Effector CD8-positive, alpha-beta T cell (primary cell): ENCODE measurements around the gene ZBBX.
"Not testable (repeated sequence)": the region's sequence is repeated elsewhere in the genome, so short reads cannot be mapped to it uniquely, and the experiment has no call there.

ENCODE experiments used
- DNase-seq: peaks from one replicate; lab custom pipeline; 2025; lab: John Stamatoyannopoulos, UW
- total RNA-seq, 4 experiments: gene quantifications; one replicate each; lab custom pipeline; 2026; lab: John Stamatoyannopoulos, UW

The ZBBX gene, protein sequence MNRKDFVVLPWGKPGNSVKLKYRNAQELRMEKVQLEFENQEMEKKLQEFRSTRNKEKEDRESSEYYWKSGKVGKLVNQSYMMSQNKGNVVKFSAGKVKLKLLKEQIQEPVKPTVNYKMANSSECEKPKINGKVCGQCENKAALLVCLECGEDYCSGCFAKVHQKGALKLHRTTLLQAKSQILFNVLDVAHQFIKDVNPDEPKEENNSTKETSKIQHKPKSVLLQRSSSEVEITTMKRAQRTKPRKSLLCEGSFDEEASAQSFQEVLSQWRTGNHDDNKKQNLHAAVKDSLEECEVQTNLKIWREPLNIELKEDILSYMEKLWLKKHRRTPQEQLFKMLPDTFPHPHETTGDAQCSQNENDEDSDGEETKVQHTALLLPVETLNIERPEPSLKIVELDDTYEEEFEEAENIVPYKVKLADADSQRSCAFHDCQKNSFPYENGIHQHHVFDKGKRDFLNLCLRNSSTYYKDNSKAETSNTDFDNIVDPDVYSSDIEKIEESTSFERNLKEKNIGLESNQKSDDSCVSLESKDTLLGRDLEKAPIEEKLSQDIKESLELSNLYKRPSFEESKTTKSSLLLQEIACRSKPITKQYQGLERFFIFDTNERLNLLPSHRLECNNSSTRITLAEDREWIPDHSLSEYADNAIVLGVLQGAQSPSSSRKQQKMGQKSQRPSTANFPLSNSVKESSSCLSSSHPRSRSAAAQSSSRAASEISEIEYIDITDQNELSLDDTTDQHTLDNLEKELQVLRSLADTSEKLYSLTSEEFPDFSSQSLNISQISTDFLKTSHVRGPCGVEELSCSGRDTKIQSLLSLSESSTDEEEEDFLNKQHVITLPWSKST
- total RNA-seq: 0 to 0.10 (median 0.04) reads per million in 4 experiments

DNA sequence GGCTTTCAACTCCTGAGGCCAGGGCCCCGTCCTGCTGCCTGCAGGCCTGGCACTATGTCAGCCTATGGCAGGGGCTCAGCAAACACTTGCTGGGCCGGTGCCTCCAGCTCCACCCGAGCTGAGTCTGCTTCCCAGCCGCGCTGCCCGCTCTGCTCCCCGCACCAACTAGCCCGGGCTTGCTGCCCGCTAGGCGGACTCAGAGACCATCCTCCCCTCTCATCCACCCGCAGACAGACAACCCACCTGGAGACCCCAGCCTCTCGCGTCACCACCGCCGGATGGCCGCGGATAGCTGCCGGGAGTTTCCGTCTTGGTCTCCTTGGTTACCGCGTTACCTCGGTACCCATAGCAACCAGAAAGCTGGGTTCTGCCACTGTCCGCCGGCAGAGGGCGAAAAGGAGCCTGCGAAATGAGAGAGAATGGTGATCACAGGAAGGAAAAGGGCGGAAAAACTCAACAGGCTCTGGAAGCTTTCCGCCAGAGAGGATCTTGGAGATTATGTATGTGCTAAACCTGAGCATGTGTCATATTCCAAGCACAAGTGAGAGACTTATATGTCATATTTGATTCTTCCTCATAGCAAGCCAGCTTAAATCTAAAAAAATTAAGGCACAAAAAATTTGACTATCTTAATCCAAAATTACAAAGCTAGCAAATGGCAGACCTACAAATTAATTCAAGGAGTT, at the start of gene ZBBX:
ZBBX (minus strand) TSS at position 294 of the 686 bp plus-strand sequence. CDS start 7,396 bp downstream, outside the sequence.
- peak; percentile 75 for DNase-seq

DNA sequence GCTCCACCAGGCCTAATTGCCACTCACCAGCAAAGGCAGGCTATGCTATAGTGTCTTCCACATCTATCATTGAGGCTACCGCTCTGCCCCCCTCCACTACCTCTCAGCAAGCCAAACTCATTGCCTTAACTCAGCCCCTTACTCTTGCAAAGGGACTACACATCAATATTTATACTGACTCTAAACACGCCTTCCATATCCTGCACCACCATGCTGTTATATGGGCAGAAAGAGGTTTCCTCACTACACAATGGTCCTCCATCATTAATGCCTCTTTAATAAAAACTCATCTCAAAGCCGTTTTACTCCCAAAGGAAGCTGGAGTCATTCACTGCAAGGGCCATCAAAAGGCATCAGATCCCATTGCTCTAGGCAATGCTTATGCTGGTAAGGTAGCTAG, 46.9 kb upstream of the ZBBX start:
- not testable (repeated sequence) for DNase-seq

DNA sequence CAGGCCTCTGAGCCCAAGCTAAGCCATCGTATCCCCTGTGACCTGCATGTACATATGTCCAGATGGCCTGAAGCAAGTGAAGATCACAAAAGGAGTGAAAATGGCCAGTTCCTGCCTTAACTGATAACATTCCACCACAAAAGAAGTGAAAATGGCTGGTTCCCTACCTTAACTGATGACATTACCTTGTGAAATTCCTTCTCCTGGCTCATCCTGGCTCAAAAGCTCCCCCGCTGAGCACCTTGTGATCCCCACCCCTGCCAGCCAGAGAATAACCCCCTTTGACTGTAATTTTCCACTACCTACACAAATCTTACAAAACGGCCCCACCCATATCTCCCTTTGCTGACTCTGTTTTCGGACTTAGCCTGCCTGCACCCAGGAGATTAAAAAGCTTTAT, 42.3 kb upstream of the ZBBX start:
- DNase-seq: not testable (repeated sequence)

DNA sequence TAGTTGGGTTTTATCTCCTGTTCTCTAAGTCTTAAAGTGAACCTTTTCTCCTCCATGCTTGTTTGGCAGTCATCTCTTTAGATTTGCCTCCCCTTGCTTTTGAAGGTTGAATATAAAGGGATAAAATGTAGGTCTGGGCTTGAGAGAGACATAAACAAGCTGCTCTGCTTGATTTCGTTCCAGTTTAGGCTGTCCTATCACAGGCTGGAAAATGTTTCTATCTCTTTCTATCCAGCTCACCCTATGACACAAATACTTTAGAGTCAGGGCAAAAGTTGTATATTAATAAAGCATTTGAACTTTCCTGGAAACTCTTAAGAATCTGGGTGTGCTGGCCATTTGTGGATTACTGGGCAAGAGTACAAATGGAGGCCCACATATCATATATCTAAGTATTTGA, 29.5 kb upstream of the ZBBX start:
- DNase-seq: no peak

DNA sequence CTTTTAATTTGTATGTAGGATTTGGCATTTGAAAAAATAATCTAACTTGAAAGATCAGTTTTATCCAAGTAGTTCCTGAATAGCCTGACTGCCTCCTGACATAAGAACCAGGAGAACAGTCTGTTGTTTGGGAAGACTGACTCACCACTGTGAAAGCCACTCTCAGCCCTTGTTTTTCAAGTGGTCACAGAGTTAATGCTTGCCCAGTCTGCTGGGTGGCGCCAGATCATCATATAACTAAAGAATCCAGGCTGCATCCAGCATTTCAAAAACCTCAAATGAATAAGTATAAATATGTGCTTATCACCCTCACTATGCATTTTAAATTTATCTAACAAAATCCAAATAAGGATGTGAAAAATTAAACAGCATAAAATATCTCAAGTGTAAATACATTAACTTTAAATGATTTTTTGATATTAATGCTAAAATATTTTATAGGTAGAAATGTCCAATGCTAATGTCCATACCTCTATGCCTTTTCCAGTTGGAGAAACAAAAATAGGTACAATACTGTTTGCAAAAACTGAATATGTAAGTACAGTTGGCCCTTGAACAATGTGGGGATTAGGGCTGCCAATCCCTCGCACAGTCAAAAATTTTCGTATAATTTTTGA, 26.9 kb upstream of the ZBBX start:
- DNase-seq: no peak

DNA sequence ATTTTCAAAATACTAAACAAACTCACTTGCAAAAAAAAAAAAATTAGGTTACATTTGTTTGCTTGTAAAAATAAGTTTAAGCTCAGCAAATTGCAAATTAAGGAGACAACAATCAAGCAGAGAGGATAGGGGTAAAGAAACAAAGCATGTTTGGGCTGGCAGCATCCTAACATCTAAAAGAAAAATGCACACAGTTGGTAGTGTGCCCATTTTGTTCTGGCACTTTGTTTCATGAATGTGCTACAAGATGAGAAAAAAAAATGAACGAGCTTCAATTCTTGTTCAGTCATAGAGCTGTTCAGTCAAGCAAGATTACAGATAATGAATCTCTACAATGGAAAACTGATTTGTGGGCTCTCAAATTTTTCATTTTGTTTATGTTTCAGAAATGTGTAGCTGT, 17.7 kb upstream of the ZBBX start:
- no peak for DNase-seq

DNA sequence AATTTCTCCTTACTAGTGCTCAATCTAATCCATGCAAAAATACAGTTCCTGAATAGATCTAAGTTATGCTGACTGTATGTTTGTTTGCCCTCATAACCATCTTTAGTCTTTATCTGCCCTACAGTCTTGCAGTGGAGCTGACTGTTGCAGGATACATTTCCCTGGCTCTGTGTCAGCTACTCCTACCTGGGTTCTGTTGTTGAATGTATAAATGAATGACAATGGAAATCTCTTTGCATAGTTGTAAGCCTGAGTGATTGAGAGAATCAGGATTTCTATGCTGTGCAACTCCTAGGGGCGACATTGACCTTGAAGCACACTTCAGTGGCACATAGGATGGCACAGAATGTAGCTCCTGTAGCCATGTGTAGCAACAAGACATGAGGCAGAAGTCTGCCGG, 16.0 kb upstream of the ZBBX start:
- no peak for DNase-seq

DNA sequence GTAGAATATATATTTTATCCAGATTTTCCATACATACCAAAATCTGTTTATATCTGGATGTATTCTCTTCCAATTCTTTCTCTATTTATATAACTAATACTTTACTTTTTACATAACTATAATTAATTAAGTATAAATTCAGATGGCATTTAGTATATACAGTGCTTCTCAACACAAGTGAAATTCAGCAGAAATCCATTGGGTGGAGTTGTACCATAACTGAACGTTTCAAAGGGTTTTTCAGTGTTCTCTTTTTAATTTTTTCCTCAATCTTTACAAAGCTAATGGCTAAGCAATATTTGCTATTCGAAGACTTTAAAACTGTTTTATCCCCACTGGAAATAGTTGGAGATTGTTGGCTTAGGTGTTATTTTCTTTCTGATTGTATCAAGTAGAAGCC, 13.9 kb upstream of the ZBBX start:
- DNase-seq: no peak

DNA sequence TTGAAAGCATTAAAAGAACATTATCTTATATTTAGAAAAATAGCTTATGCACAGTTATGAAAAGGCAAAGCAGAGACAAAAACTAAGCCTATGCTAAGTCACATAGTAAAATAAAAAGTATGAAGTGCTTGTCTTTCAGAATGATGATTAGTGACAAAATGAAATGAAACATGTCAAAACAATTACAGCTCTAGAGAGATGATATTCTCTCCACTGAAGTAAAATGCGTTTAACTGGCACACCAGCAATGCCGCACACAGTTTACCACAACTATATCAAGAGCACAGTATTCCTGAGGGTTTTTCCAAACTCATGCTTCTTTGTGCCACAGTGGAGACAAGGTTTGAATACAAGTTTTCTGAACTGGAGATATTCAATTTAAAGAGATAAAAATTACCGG, 2.1 kb upstream of the ZBBX start:
- DNase-seq: no peak

DNA sequence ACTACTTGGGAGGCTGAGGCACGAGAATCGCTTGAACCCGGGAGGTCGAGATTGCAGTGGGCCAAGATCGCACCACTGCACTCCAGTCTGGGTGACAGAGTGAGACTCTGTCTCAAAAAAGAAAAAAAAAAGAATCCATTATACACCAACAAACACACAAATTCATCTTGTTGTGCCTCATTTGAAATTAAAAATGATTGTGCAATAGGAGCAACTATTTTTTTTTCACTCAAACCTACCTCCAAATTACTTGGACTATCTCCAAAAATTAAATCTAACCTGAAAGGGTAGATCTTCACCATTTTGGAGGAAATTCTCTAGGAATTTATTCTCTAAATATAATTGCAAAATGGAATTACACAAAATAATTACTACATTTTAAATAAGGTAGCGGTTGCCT, 4.6 kb downstream of the ZBBX start:
- no peak for DNase-seq

DNA sequence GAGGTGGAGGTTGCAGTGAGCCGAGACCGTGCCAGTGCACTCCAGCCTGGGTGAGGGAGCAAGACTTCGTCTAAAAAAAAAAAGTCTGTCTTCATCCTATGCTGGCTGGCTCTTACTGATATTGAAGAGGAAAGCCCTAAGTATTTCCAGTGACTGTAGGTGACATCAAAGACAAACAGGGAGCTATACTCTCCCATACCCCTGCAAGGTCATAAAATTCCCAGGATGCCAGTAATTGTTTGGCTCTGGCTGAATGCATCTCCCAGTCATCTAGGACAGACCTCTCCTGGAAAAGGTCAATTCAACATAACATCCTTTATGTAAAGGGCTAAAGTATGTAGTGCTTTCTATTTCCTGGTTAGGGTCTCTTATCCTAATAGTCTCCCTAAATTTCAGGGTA, 8.0 kb downstream of the ZBBX start:
- DNase-seq: no peak

DNA sequence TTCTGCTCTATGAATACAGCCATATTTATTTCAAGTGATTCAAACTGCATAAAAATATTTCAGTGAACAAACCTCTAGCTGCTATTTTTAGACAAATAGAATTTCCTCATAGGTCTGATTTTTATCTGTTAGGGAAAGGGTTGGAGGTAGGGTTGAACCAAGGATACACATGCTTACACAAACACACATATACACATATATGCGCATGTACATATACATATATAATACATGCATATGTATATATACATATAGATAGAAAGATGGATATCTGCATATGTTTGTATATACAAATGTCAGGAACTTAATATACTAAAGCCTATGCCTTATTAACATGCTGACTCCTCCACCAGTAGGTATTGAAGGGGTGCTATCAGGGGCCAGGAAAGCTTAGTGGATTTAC, 18.1 kb downstream of the ZBBX start:
- DNase-seq: no peak

DNA sequence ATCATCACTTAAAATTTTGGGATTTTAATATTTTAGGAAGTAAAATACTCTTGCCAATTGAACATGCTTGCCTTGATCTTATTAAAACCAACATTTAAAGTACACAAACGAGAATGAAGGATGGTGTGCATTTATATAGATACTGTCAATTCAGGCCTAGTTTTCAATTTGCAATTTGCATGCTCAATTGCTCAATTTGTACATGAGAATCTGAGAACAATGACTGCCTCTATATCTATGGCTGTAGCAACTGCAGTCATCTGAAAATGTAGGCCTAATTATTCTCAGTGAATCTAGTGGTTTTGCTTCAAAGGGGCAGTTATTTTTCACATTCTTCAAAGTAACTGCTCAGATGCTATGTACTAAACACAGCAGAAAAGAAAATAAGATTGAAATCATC, 18.8 kb downstream of the ZBBX start:
- DNase-seq: no peak

DNA sequence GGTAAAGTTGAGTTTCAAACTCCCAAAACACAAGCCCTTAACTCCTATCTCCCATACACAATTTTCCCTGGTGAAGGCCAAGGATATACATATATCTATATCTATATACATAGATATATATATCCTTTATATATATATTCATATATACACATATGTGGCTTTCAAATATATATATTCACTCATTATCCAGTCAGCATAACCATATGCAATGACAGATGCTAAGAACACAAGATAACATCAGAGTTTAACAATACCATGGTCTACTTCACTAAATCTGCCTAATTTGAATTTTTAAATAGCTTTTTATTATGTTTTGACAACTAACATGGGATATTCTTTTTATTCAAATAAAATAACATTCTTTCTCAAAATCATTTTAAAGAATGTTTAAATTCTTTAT, 24.7 kb downstream of the ZBBX start:
- no peak for DNase-seq

DNA sequence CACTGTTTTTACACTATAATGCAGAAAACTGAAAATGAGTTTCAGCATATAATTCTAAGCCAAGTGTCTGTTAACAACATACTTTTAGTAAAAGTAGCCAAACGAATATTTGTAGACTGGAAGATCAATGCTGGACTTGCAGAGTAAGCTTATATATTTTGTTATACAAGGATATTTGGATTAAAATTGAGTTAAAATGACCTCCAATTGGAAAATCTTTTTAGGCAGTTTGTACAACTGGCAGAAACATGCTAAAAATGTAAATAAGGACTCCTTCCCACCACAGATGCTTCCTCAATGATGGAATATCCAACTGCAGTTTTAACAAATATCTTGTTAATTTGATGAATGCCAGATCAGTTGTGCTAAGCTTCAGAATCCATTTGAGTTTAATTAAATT, 25.3 kb downstream of the ZBBX start:
- no peak for DNase-seq

DNA sequence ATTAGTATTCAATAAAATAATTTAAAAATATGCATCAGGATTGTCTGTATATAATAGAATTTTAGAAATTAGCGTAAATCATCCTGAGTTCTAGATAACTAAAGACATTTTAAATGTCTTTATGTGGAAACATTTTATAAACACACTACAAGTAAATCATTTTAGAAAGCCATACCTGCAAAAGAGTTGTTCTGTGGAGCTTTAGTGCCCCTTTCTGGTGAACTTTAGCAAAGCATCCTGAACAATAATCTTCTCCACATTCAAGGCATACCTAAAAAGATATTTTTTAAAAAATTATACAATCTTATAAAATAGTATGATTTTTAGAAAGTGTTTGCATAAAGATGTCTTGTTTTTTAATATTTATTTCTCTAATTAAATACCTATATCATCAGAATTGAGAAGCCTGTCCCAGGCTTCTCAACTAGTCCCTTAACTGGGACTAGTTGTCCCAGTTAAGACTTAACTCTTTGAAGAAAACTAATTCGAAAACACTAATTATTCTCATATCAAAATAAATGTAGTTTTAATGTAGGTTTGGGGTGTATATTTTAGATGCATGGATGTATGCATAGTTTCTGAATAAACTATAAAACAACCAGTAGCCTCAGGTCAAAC, 29.7 kb downstream of the ZBBX start:
- DNase-seq: no peak

DNA sequence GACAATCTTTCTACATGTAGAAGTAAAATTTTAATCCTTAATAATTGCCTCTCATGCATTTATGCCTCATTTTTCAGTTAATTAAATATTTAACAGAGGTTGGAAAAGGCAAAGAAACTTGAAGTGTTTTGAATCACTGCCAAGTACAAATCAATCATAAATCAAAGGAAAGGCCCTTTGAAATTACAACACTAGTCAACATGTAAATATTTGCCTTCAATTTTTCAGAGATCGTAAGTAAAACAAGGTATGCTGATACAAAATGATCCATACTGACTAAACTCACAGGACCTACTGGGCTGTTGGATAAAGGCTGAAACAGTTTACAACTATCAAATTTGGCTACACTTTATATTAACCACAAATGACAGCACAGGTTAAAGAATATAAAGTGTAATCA, 33.9 kb downstream of the ZBBX start:
- DNase-seq: no peak

DNA sequence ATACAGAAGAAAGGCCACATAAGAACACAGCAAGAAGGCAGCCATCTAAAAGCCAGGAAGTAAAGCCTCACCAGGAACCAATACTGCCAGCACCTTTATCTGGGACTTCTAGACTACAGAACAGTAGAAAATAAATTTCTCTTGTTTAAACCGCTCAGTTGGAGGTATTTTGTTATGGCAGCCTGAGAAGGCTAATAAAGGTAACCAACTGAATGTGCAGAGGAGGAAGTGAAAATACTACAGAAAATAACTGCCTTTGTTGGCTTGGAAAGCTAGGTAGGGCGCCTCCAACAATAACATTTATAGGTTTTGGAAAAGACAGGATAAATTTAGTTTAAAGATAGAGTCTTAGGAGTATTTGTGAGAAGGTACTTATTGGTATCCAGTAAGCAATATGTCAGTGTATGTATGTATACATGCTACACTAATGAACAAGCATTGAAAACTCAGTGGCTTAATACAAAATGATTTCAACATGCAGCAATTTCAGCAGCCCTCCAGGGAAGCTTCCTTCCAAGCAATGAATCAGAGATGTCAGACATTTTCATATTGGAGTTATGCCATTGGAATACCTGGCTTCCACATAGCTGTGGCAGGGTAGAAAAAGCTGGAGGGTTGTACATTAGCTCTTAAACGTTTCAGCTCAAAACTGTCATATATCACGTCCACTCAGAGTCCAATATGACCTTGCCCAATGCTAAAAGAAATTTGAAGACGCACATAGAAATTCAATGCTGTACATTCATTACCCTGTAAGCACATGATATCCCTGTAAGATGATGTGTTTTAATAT, 48.9 kb downstream of the ZBBX start:
- DNase-seq: no peak

DNA sequence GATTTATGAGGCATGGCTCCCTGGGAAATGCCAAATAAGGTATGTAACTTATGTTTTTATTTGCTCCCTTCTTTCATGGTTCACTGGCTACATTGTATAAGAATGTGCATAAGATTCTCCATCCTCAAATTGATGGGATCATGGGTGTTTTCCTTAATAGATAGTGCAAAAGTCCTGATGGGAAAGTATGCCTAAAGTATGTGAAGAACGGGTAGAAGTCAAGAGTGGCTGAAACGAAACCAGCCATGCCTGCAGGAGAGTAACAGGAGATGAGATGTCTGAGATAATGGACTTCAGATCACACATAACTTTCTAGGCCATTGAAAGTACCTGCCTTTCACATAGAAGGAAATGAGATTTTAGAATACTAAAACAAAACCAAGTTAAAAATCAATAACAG, 56.5 kb downstream of the ZBBX start:
- no peak for DNase-seq

DNA sequence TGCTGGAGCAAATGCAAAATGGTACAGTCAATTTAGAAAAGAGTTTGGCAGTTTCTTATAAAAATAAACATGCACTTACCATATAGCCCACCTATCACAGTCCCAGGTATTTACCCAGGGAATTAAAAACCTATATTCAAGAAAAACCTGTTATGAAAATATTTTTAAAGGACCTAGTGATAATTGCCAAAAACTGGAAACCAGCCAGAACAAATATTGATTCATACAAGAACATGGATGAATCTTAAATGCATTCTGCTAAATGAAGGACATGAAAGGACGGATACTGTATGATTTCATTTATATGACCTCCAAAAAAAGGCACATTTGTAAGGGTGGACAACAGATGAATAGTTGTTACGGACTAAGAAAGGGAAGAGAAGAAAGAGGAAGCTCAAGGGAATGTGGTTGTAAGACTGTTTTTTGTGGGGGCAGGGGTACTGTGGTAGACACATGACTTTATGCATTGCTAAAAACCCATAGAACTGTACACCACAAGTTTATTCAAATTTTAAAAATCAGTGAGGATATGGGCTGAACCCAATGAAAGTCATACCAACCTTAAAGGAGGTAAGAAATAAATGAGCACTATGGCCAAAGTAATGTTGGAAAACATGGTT, 61.0 kb downstream of the ZBBX start:
- no peak for DNase-seq
